Thyroid gland (tissue), 4 donors: ENCODE measurements around the gene HSF4. TPM values are rescaled to one million over a fixed set of nuclear protein-coding genes. Genes with fewer than 3 reads are reported as not detected.
A peak's percentile ranks its signal among the peaks of the same experiment; 100 is the strongest.

ENCODE experiments used
- DNase-seq, 2 donors: peaks; one replicate each; pipeline ENCODE4 v3.0.0-alpha.2; 2019
- H3K27ac ChIP-seq, 3 donors: fragments of 200-600 bp; sonication (generic); 1 replicate in 2 of 3; 2 replicates in 1 of 3; pipeline ENCODE4 v1.5.1; 2016 to 2019; ENCODE audit warnings: mild to moderate bottlenecking in 1 of 3, moderate library complexity in 1 of 3
- H3K27me3 ChIP-seq: fragments of 200-600 bp; sonication (generic); one replicate; pipeline ENCODE4 v1.5.1; 2019
- H3K36me3 ChIP-seq, 2 donors: fragments of 200-600 bp; sonication (generic); one replicate each; pipeline ENCODE4 v1.5.1; 2016 to 2019
- H3K4me1 ChIP-seq, 2 donors: fragments of 200-600 bp; sonication (generic); one replicate each; pipeline ENCODE4 v1.5.1; 2017 to 2019
- H3K4me3 ChIP-seq, 3 donors: fragments of 200-600 bp; sonication (generic); replicated peaks in 1 of 3; 1 replicate in 2 of 3; 2 replicates in 1 of 3; pipeline ENCODE4 v1.5.1; 2016; ENCODE audit warnings: mild to moderate bottlenecking in 1 of 3
- H3K9me3 ChIP-seq: fragments of 200-600 bp; sonication (generic); one replicate; pipeline ENCODE4 v1.5.1; 2017
- POLR2A ChIP-seq, 2 donors: fragments of 450-650 bp; IDR thresholded peaks; one replicate each; pipeline ENCODE4 v1.6.1; 2017; ENCODE audit warnings: antibody characterized with exemption in 2 of 2, mild to moderate bottlenecking in 2 of 2, moderate library complexity in 1 of 2
- WGBS, 2 donors: methylation state at CpG; one replicate each; pipeline ENCODE4 v1.1.5; 2017; 5-methylcytosine and 5-hydroxymethylcytosine counted together
- intact Hi-C: fragments of 100-400 bp; cut with DNase I; formaldehyde crosslinking; loops from one replicate; pipeline ENCODE4 v1.15.1; 2023
- total RNA-seq, 4 donors: library from RNA; depleted of rRNA; stranded (reverse); fragments of >200 nt; gene quantifications; one replicate each; pipeline ENCODE4 v1.2.3, GENCODE V29; 2016
- TF ChIP-seq, protein P1 (sequence below), 6 experiments: fragments of 200-600 bp in 3 of 6; fragments of 450-650 bp in 3 of 6; sonication (generic) in 3 of 6; IDR thresholded peaks; one replicate each; pipeline ENCODE4 v1.5.1; 2016 to 2019; ENCODE audit warnings: antibody characterized with exemption in 6 of 6, mild to moderate bottlenecking in 2 of 6, inconsistent platforms in 1 of 6, moderate library complexity in 1 of 6

HSF4 gene
- total RNA-seq, 4 donors from 2014 or later, result 17.3 to 52.5 (median 36.6) TPM

DNA sequence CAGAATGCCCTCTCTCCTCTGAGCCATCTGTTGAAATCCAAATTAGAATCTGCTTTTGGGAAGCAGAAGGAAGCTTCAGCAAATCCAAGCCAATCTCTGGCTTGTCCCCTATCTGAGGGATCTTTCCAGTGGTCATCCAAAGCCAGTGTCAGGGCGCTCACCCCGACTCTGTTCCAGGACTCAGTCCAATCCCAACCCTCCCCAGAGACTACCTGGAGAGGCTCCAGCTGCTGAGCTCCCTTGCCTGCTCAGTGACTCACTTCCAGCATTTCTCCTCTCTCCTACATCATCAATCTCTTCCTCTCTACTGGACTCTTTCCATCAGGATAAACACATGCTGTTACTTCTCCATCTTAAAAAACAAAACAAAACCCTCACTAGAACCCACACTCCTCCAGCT, 16.8 kb downstream of the HSF4 start:
- no peak for DNase-seq
- no peak overlapping the region for H3K4me3 ChIP-seq
- no peak overlapping the region for H3K27ac ChIP-seq
- H3K9me3 ChIP-seq, result no peaks in the 10 kb centered on the region
- intact Hi-C loops, result loop anchor here (10.0 kb wide), 2 partner anchors 207 to 287 kb away; no protein-coding TSS in a partner anchor
- no peaks in the 10 kb centered on the region for H3K36me3 ChIP-seq
- 54 to 68% methylated on average over 2 of the region's 2 CpGs for WGBS, 2 donors
- peaks cover 26 to 38% of the 10 kb centered on the region in 2 donors for H3K4me1 ChIP-seq
- TF ChIP-seq, protein P1, sequence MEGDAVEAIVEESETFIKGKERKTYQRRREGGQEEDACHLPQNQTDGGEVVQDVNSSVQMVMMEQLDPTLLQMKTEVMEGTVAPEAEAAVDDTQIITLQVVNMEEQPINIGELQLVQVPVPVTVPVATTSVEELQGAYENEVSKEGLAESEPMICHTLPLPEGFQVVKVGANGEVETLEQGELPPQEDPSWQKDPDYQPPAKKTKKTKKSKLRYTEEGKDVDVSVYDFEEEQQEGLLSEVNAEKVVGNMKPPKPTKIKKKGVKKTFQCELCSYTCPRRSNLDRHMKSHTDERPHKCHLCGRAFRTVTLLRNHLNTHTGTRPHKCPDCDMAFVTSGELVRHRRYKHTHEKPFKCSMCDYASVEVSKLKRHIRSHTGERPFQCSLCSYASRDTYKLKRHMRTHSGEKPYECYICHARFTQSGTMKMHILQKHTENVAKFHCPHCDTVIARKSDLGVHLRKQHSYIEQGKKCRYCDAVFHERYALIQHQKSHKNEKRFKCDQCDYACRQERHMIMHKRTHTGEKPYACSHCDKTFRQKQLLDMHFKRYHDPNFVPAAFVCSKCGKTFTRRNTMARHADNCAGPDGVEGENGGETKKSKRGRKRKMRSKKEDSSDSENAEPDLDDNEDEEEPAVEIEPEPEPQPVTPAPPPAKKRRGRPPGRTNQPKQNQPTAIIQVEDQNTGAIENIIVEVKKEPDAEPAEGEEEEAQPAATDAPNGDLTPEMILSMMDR (IDR thresholded peaks at IDR 0.05), result no peak
- TF ChIP-seq POLR2A (IDR thresholded peaks at IDR 0.05), result no peak
- H3K27me3 ChIP-seq, result no peaks in the 10 kb centered on the region

DNA sequence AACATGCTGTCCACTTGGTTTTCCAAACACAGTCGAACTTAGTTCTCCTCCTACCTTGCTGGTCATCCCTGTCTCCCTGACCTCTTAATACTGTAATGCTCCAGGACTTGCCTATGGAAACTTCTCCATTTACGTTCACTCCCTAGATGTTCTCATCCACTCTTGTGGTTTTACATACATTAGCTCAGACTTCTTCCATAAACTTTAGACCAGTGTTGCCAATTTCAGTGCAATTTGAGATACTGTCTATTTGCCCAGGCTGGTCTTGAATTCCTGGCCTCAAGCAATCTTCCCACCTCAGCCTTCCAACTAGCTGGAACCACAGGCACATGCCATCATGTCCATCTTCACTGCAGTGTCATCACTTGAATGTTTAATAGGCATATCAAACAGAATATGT, 17.7 kb downstream of the HSF4 start:
- intact Hi-C loops, result loop anchor here (10.0 kb wide), 2 partner anchors 207 to 287 kb away; no protein-coding TSS in a partner anchor
- TF ChIP-seq, protein P1 (IDR thresholded peaks at IDR 0.05), result no peak
- TF ChIP-seq POLR2A (IDR thresholded peaks at IDR 0.05), result no peak
- 89 to 97% methylated on average over 2 of the region's 2 CpGs for WGBS, 2 donors
- Histone ChIP-seq H3K4me3 (no peak overlapping the region), H3K27me3 (no peaks in the 10 kb centered on the region), H3K4me1 (peaks cover 26 to 38% of the 10 kb centered on the region in 2 donors), H3K36me3 (no peaks in the 10 kb centered on the region), H3K9me3 (no peaks in the 10 kb centered on the region), H3K27ac (no peak overlapping the region)
- DNase-seq, result no peak

DNA sequence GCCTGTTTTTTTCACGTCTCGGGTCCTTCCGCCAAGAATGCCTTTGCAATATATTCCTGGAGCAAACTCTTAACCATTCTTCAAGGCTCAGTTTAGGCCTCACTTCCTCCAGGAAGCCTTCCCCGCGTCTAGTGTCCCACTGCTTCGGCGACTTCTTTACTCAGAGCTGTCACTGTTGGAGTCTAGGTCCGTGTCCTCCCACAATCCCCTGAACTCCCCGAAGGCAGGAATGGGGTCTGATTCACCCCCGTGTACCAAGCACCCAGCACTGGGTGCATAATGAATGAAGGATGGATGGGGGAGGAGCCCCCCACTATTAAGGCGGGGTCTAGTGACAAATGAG, 18.7 kb downstream of the HSF4 start:
- Histone ChIP-seq H3K36me3 (no peaks in the 10 kb centered on the region), H3K4me3 (peak overlapping the region in 1 of 3 donors; percentile 69), H3K27ac (peak overlapping the region in 2 of 3 donors; percentile 89 to 95), H3K27me3 (no peaks in the 10 kb centered on the region), H3K4me1 (peaks cover 20 to 32% of the 10 kb centered on the region in 2 donors), H3K9me3 (no peaks in the 10 kb centered on the region)
- DNase-seq, result no peak
- intact Hi-C loops, result loop anchor here (10.0 kb wide), 2 partner anchors 208 to 288 kb away; no protein-coding TSS in a partner anchor
- 12% methylated on average over 11 of the region's 11 CpGs for WGBS, 2 donors
- TF ChIP-seq POLR2A (IDR thresholded peaks at IDR 0.05), result no peak
- TF ChIP-seq, protein P1 (IDR thresholded peaks at IDR 0.05), result no peak

DNA sequence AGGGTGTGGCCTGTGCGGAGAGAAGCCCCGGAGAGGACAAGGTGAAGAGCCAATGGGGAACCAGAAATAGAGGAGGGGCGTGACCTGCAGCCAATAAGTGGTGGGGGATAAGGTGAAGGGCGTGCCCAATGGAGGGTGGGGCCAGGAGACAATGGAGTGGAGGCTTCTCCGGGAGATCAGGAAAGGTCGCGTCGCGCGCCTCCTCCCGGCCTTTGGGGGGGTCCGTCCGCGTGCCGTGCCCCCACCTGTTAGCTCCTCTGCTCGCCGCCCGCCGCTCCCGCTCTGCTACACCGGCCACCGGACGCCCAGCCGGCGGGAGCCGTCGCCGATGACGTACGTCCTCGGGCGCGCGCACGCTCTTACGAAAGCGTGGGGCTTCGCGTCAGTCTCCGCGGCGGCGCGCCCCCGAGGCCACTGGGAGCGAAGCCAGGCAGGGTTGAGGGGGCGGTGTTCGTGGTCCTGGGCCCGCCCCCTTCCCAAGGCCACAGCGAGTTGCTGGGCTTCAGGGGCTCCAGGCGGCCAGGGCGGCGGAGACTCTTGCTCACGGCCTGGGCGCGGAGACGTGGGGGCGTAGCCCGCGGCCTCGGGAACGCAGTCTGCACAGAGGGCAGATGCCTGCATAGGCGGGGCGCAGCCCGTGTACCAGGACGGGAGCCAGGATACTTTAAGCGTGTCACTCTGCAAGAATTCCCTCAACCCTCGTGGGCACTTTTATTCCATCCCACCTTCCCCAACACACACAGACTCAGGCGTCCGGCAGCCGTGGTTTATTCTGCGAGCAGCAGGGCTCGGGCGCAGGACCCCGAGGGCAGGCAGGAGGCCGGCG, 19.3 kb downstream of the HSF4 start, which contains the start of gene MATCAP1:
Gene MATCAP1 (minus strand): TSS at position 337 of the 826 bp plus-strand sequence. CDS start 3,353 bp downstream, outside the sequence.
- Histone ChIP-seq H3K27ac (peak within 1 kb of the TSS; percentile 89 to 95 (median 93)), H3K27me3 (no peaks in the 10 kb centered on the region), H3K36me3 (no peaks in the 10 kb centered on the region), H3K9me3 (no peaks in the 10 kb centered on the region), H3K4me3 (peak within 1 kb of the TSS; percentile 42 to 69 (median 45)), H3K4me1 (peaks cover 16 to 26% of the 10 kb centered on the region in 2 donors)
- peak; percentile 95 for DNase-seq
- 0 to 1% methylated on average over 24 to 26 of the region's 77 CpGs for WGBS, 2 donors
- TF ChIP-seq, protein P1 (IDR thresholded peaks at IDR 0.05), result no peak
- peak in 1 of 2 donors; percentile 70 for TF ChIP-seq POLR2A (IDR thresholded peaks at IDR 0.05)
- intact Hi-C loops, result loop anchor here (10.0 kb wide), 2 partner anchors 209 to 289 kb away; no protein-coding TSS in a partner anchor
